Hepatocyte (in vitro differentiated cells): ENCODE results near the gene NPAS3.

Source experiments
- CTCF ChIP-seq: fragments of 200-600 bp; sonication (generic); IDR thresholded peaks from 2 replicates; pipeline ENCODE4 v1.5.1; 2016; ENCODE audit warnings: antibody characterized with exemption, mild to moderate bottlenecking; ENCODE audit not compliant: poor library complexity
- EZH2 ChIP-seq: fragments of 200-600 bp; sonication (generic); IDR thresholded peaks from 2 replicates; pipeline ENCODE4 v1.6.1; 2016; ENCODE audit warnings: antibody characterized with exemption, mild to moderate bottlenecking, borderline replicate concordance
- EZH2phosphoT487 ChIP-seq: fragments of 200-600 bp; sonication (generic); IDR thresholded peaks from one replicate; pipeline ENCODE4 v1.6.1; 2018; ENCODE audit warnings: antibody characterized with exemption, mild to moderate bottlenecking, low read depth, moderate library complexity; ENCODE audit not compliant: unreplicated experiment, severe bottlenecking

- no peak for TF ChIP-seq CTCF
- TF ChIP-seq EZH2: no peak
- TF ChIP-seq EZH2phosphoT487: no peak
These were observed 32.0 kb upstream of the NPAS3 start for GRCh38 chr14:32906672-32907071.
